ENCODE measurements around the gene UBE2E2.

UBE2E2 gene

DNA sequence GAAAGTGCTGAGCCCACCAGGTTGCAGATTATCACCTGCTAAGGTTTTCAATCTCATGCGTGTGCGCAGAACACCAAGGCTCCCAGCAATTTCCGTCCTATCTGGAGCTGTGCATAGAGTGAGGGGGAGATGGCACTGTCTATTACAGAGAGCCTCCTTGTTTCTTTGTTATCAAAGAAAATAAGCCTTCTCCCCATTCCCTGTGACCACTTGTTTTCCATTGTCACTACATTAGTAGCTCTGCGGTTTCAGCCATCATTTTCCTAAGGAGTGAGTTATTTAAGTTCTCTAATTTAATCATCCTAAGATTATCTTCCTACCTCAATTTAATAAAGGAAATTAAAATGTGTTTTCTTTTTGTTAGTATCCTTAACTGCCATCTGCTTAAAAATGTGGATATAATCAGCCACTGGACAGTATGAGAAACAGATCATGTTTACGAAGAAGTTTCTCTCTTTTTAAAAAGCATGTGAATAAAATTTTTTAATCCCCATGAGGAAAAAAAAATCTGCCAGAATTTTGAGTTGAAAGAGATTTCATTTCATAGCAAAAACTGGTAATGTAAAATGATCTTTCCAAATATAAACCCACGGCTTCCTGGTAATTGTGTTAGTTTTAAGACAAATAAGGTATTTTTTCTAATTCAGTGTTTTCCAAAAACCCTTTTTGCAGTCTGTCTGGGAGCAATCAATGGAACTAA is 430.3 kb downstream of the UBE2E2 start:
- no peak for DNase-seq (ENCODE audit: low read depth)
- TF ChIP-seq CTCF (IDR thresholded peaks at IDR 0.05; ENCODE audit: insufficient read depth, low read depth, low read length, missing control alignments), result no peak

DNA sequence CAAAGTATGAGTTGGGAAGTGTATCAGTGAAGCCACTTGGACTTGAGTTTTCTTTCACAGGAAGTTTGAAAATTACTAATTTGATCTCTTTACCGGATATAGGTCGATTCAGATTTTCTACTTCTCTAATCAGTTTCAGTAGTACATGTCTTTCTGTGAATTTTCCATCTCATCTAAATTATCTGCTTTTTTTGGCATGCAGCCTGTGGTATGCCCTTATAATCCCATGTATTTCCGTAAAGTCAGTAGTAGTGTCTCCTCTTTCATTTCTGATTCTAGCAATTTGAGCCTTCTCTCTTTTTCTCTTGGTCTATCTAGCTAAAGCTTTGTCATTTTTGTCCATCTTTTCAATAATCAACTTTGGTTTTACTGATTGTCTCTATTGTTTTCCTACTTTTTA is 434.2 kb downstream of the UBE2E2 start:
- no peak for DNase-seq (ENCODE audit: low read depth)
- no peak overlapping the region for H3K4me3 ChIP-seq (ENCODE audit: low read length)
- no peak for TF ChIP-seq CTCF (IDR thresholded peaks at IDR 0.05; ENCODE audit: insufficient read depth, low read depth, low read length, missing control alignments)

More for the DNA sequence above, 430.3 kb downstream of the UBE2E2 start:
- no peak overlapping the region for H3K4me3 ChIP-seq (ENCODE audit: low read length)

DNA sequence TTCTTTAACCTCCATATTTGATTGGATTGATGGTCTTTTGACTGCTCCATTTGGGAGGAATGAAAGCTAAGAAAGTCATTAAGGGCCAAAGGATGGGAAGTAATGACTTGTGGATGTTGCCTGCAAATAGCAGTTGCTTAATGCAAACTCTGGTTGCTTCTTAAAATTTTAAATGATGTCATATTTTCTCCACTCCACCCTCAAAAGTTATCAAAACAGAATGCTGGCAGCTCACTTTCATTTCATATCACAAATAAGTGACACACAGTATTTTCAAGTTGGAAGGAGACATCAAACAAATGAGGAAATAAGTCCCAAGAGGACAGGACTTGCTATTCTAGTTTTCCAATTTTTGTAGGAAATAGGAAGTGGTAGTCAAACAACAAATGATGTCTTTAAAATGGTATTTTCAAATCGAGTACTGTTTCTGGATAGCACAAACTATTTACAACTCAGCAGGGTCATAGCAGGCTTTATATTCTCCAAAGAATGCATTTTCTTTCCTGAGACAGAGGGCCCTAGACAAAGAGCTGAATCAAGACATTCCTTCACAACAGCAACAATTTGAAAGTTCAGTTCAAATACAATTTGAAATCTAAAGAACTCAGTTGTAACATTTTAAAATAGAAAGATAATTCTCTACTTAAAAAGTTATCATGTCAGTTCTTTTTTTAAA is 437.5 kb downstream of the UBE2E2 start:
- H3K4me3 ChIP-seq (ENCODE audit: low read length), result no peak overlapping the region
- no peak for TF ChIP-seq CTCF (IDR thresholded peaks at IDR 0.05; ENCODE audit: insufficient read depth, low read depth, low read length, missing control alignments)
- no peak for DNase-seq (ENCODE audit: low read depth)
